ENCODE measurements around the gene DIO2. TPM values are rescaled to one million over a fixed set of nuclear protein-coding genes. Genes with fewer than 3 reads are reported as not detected.

The DIO2 gene
- total and polyA plus RNA-seq, 9 donors, result 0.08 to 2.6 (median 0.51) TPM; not detected in 1

DNA sequence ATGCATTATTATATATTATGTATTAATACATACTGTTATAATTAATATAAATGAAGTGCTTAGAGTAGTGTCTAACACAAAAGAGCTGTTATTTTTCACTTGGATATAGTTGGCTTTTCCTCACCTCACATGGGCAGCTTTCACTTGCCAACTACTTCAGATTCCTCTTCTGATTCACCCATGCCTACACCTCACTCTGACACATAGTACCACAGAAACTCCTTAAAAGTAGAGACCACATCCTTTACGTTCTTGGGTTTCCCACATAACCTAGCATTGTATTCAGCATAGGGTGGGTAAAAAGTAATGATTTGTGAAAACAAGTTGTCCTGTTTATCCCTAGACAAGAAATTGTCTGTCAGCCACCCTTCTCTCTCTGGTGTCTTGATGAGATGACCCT is 61.0 kb downstream of the DIO2 start:
- no peak overlapping the region for H3K27ac ChIP-seq
- H3K4me3 ChIP-seq, result no peak overlapping the region
- TF ChIP-seq EP300 (IDR thresholded peaks at IDR 0.05) (no peak), CTCF (IDR thresholded peaks at IDR 0.05) (no peak), POLR2A (IDR thresholded peaks at IDR 0.05) (no peak)
- WGBS, 3 donors, result 63 to 87% (median 86%) methylated on average over 1 of the region's 1 CpG
- intact Hi-C loops (cut with DNase I), result no loop called here
- H3K36me3 ChIP-seq, result no peaks in the 10 kb centered on the region
- no peaks in the 10 kb centered on the region for H3K9me3 ChIP-seq
- H3K27me3 ChIP-seq, result no peaks in the 10 kb centered on the region
- H3K4me1 ChIP-seq (ENCODE audit: insufficient read depth), result no peaks in the 10 kb centered on the region
- no peak for DNase-seq
